ENCODE results near the gene HS3ST3A1.

Gene HS3ST3A1

DNA sequence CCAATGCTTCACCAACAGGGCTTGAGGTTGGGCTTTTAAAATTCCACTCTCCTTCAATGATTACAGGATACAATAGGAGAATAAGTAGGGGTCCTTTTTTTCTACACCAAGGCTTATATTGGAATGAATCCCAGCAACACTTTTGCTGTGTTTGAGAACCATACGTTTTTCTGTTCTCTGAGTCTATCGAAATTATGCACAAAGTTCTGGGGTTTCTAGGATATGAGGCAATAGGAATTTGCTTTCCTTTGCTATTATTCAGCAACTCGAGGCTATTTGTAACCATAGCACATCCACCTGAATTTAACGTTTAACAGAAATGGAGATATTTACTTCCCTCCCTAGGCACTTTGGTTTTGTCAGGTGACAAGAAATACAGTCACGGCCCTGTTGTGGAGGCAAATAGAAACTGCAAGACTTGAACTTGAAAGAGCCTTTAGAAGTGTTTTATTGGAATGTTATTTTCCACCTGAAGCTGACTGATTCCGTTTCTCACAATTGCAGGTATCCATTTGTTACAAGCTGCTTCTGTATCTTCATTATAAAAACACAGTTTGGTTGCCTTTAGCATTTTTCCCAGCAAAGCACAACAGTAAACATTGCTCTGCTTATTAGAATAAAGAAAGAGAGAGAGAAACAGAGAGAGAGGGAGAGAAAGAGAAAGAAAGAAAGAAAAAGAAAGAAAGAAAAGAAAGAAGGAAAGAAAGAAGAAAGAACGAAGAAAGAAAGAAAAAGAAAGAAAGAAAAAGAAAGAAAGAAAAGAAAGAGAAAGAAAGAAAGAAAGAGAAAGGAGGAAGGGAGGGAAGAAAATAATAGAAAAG lies 109.6 kb downstream of the HS3ST3A1 start:
- no peak for DNase-seq (ENCODE audit: low read depth in 2 of 2)

DNA sequence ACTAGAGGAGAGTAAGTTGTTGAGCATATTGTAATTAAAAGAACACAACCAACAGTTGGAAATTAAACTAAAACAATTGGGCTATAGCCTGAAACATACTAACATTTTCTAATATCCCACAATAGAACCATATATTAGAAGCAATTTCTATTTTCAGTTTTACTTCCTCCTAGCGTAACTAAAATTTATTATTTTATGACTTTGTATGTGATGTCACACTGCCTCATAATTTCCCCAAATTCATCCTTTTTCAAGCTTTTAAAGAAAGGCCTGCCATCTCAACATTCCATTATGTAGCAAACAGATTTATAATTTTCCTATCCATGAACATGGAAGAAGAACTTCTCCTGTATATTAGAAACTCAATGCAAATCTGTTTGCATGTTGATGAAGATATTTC lies 110.2 kb downstream of the HS3ST3A1 start:
- DNase-seq (ENCODE audit: low read depth in 2 of 2), result no peak

DNA sequence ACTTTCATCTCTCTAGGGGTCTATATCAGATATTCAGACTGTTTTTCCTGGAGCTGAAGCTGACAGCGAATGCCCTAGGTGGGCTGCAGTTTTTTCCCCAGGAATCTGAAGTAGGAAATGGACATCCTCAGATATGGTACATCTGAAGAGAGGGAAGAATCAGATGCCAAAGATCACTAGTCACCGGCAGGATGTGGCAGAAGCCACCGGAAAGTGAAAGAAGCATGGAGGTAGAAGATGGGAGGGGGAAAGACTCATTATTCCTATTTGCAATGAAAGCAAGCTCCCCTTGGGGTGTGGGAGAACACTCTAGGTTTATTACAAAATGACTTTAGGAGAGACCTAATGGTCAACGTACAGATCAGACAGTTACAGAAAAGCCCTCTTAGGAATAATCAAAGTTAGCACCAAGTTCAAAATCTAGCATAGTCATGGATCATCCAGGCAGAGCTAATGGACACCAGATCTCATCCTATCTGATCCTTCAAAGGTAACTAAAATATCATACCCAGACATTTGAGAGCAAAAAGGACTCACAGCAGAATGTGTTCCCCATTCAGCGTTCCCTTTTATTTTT lies 110.7 kb downstream of the HS3ST3A1 start:
- DNase-seq (ENCODE audit: low read depth in 2 of 2), result no peak

DNA sequence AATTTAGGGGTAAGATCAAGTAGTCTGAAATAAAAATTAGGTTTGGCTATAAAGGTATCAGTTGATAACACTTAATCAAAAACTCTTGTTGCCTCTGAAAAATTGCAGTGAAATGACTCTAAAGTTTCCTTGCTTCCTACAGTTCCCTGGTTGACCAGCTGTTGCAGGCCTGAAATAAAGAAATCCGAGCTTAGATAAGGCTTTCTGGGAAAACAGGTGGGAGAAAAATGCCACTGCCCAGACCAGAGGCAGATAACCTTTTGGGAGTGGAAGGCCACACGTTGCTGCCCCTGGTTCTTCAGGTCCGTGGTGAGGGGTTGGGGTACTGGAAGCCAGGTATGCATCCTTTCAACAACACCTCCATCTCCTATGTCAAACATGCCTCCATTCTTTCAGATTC lies 111.3 kb downstream of the HS3ST3A1 start:
- no peak for DNase-seq (ENCODE audit: low read depth in 2 of 2)

DNA sequence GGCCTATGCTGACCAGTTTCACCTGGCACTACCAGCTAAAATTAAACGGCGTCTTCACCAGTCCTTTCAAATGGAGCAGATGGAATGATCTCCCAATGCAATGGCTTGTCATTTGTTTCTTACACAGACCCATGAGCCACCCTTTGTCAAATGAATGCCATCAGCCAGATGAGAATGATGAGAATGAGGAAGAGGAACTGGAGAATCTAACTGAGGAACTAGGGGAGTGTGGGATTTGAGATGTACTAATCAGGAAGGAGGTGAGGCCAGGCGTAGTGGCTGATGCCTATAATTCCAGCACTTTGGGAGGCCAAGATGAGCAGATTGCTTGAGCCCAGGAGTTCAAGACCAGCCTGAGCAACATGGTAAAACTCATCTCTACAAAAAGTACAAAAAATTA lies 116.4 kb downstream of the HS3ST3A1 start:
- no peak for DNase-seq (ENCODE audit: low read depth in 2 of 2)

DNA sequence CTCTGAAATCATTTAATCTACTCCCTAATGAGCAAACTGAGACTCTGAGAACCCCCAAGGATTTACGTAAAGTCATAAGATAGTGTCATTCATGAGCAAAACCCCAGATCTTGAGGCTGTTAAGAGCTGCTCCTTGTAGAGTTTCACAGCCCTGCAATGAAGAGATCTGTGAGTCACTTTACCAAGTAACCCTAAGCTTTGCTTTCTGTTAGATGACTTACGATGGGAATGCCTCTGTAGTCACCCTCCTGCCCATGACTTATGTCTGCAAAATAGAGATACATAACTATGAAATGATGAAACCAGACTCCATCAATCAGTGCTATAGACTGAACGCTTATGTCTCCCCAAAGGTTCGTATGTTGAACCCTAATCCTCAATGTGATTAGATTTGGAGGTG lies 117.7 kb downstream of the HS3ST3A1 start:
- DNase-seq (ENCODE audit: low read depth in 2 of 2), result no peak

DNA sequence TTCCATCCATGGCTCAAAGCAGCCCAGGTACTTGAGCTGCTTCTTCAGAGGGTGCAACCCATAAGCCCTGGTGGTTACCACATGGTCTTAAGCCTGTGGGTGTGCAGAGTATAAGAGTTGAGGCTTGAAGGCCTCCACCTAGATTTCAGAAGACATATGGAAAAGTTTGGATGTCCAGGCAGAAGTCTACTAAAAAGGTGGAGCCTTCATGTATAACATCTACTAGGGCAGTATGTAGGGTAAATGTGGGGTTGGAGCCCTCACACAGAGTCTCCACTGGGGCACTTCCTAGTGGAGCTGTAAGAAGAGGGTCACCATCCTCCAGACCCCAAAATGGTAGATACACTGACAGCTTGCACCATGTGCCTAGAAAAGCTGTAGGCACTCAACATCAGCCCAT lies 120.9 kb downstream of the HS3ST3A1 start:
- DNase-seq (ENCODE audit: low read depth in 2 of 2), result no peak

DNA sequence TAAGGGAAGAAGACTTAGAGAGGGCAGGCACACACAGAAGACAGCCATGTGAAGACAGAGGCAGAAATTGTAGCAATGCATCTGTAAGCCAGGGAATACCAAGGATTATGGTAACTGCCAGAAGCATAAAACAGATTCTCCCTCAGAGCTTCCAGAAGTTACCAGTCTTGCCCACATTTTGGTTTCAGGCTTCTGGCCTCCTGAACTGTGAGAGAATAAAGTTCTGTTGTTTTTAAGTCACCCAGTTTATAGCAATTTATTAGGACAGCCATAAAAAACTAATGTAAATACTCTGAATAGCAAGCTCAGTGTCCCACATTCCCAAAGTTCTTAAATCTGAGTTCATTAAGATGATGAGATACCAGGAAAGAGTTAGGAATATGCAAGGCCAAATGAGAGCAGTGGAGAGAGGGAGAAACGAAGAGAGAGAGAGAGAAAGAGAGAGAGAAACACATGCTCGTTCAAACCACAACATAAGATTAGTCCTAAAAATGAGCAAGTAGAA lies 123.4 kb downstream of the HS3ST3A1 start:
- no peak for DNase-seq (ENCODE audit: low read depth in 2 of 2)

DNA sequence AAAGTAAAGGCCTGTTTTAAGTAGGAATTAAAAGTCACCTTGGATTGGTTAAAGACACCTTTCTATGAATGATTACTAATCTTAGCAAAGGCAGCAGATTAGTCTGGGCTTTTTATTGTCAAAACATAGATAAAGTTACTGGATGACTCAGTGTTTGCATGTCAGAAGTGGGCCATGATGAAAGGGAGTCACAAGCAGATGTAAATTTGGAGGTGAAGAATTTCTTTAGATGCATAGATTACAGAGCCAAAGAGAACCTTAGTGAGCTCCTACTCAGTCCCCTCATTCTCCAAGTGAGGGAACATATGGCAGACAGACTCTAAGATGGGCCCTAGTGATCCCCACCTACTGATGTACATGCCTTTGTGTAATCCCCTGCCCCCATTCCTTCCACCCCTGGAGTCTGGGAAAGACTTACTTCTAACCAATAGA lies 124.5 kb downstream of the HS3ST3A1 start:
- DNase-seq (ENCODE audit: low read depth in 2 of 2), result no peak

DNA sequence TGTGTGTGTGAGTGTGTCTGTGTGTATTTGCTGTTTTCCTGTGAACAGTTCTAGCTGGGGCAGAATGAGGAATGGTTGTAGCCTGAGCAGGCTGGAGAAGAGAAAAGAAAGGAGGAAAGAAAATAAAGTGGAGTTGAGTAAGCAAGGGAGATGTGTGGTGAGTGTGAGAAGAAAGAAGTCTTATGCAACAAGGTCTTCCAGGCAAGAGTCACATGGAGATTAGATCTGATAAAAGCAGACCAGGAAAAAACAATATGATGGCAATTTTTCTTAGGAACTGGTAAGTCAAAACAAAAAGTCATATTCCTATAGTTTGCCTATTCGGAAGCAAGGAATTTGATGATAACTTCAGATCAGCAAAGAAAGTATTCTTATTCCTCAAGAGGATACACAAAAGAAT lies 125.0 kb downstream of the HS3ST3A1 start:
- DNase-seq (ENCODE audit: low read depth in 2 of 2), result no peak

DNA sequence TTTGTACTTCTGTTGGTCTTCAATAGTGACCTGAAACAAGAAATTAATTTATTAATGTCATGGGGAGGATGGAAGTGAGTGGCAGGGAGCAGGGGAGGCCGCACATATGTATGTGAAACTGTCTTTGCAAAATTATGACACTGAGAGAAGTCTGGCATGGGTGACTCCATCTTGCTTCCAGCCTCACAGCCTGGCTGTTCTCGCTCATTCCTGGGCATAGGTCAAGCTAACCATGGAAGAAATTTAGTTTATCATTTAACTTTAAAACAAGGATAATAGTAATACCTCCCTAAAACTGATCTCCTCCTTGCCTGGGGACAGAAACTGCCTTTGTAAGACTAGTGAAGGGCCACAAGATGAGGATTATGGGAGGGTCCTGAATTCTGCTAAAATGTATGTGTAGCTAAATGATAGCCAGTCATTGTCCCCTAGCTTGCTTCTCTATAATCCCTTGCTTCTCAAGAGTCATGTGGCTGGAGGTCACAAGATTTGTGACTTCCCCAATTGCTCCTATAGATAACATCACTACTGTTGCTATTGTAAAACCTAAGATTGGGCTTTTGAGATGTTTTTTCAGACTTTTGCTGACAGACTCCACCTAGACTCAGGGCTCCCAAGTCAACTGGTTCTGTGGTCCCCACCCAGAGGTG lies 126.0 kb downstream of the HS3ST3A1 start:
- DNase-seq (ENCODE audit: low read depth in 2 of 2), result no peak

DNA sequence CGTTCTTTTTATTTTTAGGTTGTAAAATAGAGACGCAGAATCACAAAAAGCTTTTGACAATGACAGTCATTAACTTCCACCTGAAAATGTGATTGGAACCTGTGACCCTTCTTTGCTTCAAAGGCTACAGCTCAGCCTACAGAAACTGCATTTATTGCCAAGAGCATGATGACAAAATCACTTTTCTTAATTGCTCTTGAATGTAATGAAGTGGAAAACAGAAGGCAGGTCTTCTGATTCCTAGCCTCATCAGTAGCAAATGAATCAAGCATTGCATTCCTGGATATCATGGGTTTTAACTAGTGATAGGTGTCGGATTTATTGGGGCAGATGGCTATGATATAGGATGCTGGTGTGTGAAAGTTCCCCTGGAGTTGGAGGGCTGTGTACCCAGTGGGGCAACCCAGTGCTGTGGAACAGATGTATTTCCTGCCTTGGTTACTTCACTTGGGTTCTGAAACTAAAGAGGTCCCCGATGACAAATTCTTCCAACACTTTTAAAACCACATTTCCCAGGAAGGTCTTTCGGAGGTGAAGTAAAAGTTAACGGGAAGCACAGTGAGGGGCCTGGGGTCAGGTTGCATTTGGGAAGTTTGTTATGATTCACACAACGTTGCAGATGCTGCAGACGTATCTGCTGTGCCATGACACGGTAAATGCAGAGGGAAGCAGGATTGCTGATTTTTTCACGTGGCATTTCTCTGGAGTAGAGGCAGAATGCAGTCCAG lies 127.5 kb downstream of the HS3ST3A1 start:
- no peak for DNase-seq (ENCODE audit: low read depth in 2 of 2)

DNA sequence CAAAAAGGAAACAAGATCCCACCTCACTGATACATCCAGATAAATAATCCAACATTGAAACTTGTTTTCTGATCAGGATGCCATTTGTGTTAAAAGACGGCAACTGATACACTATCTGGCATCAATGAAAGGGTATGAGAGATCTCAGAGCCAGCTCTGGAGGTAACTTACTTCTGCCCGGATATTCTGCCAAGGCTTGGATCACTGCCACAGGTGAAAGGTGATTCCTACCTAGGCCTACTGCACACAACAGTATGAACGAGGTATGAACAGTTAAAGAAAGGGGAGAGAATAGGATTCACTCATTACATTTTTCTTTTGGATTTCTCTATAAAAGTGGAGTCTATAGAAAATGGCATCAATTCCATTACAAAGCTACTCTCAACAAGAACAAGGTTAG lies 136.1 kb downstream of the HS3ST3A1 start:
- DNase-seq (ENCODE audit: low read depth in 2 of 2), result no peak

DNA sequence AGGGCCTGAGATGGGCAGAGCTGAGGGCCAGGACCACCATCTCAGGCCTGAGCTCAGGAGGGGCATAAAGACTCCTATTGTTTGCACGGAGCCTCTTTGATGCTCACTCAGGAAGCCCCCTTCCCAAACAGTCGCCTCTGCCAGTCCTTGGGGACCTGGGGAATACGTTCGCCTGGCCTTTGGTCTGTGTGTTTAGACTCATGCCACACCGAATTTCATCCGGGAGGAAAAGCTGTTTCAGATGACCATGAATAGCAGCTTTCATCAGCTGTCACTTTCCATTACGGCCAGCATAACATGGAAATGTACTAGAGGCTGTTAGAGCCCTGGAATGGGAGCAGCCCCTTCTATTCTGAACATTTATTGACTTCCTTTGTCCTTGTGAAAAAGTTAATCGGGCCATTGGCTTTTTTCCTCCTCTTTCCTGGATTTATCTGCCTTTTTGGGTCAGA lies 139.0 kb downstream of the HS3ST3A1 start:
- no peak for DNase-seq (ENCODE audit: low read depth in 2 of 2)

DNA sequence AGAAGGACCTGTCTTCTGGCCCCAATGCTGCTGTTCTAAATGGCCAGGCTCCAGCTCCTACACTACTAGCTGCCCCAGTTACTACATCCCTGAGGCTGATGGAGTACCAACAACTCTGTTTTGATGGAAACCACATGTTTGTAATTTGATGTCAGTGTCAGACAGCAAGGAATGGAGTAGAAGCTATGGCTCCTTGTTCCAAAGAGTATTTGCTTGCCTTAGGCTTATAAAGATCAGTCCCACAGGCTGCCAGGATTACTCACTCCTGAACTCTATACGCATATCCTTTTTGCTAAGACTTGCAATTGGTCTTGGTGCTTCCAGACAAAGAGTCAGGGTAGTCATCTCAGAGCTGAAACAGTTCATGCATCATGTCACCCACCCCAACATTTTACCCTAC lies 139.6 kb downstream of the HS3ST3A1 start:
- DNase-seq (ENCODE audit: low read depth in 2 of 2), result no peak

DNA sequence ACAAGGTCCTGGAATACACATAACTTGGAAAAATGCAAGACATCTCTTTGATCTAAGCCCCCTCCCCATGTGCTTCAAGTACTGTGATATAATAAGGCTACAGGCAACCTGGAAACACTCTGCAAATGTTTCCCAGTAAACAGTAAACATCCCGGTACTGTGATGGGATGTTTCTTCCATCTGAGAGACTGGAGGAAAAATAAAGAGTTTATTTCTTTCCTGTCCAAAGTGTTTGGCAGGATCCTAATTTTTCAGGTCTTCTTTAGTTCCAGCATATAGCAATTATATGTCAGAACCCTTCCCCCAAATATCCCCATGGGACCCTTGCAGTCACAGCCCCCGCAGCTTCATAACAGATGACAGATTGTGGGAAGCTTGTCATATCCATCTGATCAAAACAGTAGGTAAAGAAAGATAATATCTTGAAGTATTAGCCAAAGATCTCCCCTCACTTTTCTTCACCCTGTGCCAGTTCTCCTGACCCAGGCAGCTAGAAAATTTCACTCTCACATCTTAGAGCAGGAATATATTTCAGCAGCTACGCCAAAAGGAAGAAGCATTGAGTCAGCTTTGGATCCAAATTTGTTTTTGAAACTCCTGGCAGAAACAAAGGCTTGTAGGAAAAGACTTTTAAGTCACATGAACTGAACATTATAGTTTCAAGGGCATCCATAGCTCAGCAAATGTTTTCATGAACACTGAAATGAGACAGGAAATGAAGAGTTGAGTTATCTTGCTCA lies 141.3 kb downstream of the HS3ST3A1 start:
- DNase-seq (ENCODE audit: low read depth in 2 of 2), result no peak

DNA sequence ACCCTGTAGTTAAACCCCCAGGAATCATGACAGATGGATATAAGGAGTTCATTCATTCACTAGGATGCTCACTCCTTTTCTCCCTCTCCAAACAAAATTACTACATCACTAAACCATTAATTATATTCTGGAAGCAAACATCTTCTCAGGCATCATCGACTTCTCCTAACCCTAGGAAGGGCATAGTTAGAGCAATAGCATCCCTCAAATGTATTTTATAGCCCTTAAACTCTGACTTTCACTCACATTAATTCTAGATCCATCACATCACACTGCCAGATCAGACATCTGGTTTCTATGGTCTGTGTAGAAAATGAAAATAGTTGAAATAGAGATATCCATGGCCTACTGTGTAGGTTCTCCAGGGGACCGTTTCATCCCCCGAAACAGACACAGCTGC lies 143.9 kb downstream of the HS3ST3A1 start:
- DNase-seq (ENCODE audit: low read depth in 2 of 2), result no peak

All from stimulated activated CD4-positive, alpha-beta T cell treated with anti-CD3 and anti-CD28 coated beads, Interleukin-15, amount 100 ng/mL, for 48 hours (primary cell).